Activated CD8-positive, alpha-beta memory T cell treated with anti-CD3 and anti-CD28 coated beads for 24 hours (primary cell): ENCODE results near the gene KLK13.

ENCODE experiments used
- DNase-seq: peaks from one replicate; pipeline ENCODE4 v3.0.0-alpha.2; 2020

The KLK13 gene

DNA sequence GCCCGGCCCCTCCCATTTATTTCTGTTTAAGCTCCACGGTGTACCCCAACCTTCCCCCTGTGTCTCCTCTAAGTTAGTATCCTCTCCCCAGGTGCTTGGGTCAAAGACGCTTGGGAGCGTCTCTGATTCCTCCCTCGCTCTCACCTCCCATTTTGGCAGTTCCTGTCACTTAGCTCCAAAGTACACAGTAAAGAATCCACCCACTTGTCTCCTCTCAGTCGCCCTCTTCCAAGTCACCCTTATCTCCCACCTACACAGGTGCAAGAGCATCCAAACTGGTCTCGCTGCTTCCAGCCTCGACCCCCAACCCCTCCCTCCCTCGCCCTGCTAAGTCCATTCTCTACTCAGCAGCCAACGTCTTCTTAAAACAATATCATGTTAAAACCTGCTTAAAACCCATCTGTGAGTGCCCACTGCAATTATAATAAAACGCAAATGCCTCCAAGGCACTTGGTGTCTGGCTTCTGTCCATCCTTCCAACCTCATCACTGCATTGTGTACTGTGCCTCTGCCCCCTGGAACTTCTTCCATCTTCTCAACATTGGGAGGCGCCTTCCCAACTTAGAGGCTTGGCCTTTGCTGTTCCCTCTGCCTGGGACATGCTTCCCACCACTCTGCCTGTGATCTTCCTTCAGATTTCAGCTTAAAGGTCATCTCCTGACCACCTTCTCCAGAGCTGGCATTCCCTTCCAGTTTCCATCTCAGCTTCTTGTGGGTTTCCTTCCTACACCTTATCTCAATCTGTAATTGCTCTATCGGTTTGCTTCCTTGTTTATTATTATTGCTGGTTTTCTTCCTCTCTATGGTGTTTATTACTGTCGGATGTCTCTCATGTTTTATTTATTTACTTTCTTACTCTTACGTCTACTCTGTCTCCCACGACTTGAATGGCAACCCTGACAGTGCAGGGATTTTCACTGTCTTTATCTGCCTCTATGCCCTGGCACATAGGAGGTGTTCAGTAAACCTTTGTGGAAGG, 27.3 kb upstream of the KLK13 start:
- no peak for DNase-seq

DNA sequence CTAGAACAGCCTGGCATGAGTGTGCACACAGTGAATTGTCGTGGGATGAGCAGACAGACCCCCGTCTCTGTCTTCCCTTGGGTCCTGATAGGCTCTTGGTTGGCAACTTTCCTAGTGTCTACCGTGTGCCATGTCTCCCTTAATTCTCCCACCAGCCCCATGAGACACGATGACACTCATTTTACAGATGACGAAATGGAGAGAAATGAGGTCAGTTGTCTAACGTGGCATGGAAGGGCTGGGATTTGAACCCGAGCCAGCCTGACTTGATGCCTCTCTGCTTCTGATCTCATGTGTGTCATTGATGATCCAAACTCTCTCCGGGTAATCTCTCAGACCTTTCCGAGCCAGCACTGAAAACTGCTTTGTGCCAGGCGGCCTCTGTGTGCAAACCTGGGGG, 26.2 kb upstream of the KLK13 start:
- DNase-seq, result no peak

DNA sequence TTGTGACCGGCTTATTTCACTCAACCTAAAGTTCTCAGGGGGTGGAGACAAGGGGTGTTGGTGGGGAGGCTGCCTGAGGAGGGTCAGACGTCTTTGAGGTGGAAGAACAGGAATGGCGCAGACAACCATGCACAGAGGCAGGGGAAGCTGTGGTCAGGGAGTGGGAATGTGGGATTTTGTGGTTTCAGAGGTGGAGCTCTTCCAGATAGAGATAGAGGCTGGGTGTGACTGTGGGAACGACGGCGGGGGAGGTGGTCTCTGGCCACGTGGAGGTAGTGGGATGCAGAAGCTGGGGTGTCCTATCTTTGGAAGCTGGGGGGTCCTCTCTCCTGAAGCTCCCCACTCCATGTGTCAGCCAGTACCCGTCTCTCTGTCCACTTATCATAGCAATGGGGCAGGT, 25.6 kb upstream of the KLK13 start:
- DNase-seq, result no peak

DNA sequence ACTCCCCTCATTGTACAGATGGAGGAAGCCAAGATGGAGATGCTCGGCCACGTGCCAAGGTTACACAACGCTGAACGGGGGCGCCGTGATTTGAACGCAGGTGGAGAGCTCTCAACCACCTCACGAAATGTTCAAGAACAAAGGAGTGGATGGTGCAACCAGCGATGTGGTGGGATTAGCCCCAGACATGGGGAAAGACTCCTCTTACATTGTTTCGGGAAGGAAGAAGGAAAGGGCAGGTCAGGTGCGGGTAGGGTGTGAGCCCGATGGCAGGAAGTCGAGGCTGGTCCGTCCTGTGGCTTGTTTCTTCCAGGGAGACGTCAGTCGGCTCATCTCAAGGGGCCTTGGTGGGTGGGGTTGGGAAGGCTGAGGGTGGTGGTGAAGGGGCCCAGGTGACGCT, 24.9 kb upstream of the KLK13 start:
- DNase-seq, result no peak

DNA sequence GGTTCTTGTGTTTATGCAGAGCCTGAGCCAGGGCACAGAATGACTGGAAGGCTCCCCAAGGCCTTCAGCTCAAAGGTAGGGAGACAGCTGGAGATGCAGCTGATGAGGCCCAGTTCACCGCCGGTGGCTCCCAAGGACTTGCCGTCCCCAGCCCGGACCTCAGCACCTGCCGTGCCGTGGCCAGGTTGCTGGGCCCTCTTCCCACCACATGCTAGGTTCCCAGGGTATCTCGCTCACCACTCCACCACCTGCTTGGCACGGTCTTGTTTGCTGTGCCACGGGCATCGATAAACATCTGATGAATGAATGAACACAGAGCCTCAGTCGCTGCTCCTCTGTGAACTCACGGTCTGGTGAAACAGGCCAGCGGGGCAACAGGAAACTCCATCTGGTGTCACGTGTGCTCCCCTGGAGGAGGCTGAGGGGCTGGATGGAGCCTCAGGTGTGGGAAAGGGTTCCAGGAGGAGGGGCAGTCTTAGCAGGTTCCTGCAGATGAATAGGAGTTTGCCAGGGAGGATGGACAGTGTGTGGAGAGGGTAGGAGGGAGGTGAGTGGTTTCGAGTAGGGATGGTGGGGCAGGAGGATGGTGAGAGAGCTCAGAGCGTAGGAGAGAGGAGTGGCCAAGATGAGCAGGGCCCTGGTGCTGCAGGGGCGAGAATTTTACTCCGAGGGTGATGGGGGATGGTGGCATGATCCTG, 21.4 kb upstream of the KLK13 start:
- DNase-seq, result no peak

DNA sequence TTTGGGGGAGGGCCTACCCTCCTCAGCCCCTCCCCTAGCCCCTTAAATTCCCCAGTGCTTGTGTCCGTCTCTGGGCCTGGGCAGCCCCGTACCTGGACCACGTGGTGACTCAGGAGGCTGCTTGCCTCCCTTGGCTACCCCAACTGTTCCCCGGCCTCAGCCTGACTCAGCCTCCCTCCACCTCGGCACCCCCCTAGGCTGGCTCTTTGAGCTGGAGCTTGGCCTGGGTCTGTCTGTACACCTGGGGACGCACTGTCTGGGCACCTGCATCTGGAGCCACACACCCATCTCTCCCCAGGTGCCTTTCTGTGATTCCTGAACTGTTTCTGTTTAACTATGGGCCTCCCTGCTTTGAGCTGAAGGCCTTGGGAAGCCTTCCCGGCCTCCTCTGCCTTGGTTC, 19.6 kb upstream of the KLK13 start:
- no peak for DNase-seq

DNA sequence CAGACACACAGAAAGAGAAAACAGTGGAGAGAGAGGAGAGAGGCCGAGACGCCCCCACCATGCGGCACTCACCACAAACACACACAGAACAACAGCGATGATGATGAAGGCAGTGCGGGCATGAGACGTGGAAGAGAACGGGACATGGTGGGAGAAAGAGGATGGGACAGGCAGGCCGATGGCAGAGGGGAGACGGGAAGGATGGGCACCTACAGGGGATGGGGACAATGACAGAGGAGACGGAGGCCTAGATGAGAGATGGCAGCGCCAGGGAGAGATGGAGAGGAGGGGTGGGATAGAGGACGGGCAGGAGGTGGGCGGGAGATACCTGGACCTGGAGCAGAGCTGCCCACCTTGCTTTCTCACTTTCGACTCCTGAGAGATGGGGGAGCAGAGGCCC, 18.9 kb upstream of the KLK13 start:
- no peak for DNase-seq

DNA sequence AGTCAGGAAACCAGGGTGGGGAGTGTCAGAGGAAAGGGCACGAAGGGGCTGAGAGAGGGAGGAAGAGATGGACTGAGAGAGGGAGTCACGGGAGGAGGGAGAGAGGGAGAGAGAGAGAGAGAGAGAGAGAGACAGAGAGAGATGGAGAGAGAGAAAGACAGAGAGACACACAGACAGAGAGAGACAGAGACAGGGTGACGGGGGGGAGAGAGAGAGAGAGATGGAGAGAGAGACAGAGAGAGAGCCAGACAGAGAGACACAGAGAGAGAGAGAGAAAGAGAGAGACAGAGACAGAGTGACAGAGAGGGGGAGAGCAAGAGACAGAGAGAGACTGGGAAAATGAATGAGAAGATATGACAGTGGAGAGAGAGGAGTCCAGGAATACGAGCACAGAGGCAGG, 18.3 kb upstream of the KLK13 start:
- no peak for DNase-seq

DNA sequence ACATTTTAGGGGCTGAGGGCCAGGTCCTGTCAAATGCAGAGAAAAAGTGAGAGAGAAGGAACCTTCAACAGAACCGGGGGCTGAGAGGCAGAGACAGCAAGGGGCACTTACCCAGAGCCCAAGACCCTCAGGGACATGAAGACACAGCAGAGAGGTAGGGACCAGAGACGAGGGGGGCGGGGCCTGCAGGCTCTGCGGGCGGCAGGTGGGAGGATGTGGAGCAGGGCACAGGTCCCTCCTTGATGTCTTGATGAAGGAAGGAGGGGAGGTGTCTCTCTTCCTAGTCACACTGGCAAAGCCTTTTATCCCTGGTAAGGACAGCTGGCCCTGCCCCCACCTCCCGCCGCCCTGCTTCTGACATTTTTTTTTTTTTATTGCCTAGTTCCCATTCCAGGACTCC, 17.7 kb upstream of the KLK13 start, which contains the start of gene KLK14:
TSS of gene KLK14 (minus strand) at position 277 of the 400 bp plus-strand sequence. CDS start at position 4, 273 bp downstream.
- no peak for DNase-seq

DNA sequence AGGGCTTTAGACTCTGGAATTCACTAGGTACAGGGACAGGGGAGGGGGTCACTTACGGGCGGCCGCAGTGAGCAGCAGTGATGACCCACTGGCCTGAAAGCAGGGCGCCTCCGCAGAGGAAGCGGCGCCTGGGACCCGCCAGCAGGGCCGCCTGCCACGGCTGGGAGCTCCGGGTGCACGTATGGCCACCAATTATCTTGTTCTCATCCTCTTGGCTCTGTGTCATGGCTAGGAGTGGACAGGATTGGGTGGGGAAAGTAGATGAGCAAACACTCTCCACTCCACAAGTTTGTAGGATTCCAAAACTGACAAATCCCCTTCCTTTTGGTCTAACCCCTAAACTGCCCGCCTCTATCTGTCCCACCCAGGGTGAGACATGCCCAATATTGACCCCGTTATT, 16.6 kb upstream of the KLK13 start:
- DNase-seq, result no peak

DNA sequence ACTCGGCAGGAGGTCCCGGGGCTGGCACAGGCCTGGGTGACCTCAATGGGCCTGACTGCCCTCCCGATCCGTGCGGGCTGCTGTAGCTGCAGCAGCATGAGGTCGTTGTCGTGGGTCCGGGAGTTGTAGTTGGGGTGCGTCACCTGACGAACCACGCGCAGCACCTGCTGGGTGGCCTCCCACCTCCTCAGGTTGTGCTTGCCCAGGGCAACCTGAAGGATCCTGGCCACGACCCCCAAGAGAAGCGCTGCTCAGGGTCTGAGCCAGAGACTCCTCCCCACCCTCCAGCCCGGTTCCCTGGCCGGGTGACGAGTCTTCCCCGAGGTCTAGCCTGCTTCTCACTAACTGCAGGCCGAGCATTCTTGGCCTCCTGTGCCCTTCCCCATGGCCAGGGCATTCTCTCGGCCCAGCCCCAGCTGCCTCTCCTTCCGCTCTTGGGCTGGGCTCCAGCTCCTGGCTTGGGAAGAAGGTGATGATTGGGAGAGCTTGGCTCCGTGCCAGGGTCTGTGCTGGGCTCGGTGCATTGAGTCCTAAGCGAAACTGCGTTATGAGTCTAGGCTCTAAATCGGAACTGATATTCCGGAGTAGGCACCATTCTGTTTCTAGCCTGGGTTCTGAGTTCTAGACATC, 14.7 kb upstream of the KLK13 start:
- DNase-seq, result no peak

DNA sequence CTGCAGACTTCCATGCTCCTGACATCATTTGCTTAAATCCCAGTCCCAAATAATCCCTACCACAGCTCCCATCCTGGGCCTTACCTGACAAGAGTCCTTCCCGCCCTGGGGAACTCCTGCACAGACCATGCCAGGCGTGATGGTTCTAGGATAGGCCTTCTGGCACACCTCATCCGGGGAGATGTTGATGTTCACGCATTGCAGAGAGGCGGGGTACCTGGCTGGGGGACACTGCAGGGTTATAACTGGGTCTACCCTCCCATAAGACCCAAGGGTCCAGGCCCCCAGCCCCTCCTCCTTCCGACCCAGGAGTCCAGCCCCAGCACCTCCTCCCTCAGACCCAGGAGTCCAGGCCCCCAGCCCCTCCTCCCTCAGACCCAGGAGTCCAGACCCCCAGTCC, 13.8 kb upstream of the KLK13 start:
- no peak for DNase-seq

DNA sequence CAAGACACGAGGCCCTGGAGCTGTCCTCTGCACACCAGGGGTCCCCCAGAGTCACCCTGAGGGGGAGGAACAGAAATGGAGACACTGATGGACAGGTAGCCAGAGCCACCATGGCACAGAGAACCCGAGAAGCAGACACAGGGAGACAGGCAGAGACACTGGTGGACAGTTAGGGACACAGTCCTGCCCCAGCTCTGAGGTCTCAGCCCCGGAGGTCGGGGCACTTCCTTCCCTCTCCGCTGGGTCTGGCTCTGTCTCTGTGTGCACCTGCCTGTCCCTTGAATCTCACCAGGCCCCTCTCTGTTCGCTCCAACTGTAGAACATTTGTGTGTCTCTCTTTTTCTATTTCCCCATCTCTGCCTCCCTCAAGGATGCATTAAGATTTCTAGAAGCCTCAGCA, 13.2 kb upstream of the KLK13 start:
- DNase-seq, result no peak

DNA sequence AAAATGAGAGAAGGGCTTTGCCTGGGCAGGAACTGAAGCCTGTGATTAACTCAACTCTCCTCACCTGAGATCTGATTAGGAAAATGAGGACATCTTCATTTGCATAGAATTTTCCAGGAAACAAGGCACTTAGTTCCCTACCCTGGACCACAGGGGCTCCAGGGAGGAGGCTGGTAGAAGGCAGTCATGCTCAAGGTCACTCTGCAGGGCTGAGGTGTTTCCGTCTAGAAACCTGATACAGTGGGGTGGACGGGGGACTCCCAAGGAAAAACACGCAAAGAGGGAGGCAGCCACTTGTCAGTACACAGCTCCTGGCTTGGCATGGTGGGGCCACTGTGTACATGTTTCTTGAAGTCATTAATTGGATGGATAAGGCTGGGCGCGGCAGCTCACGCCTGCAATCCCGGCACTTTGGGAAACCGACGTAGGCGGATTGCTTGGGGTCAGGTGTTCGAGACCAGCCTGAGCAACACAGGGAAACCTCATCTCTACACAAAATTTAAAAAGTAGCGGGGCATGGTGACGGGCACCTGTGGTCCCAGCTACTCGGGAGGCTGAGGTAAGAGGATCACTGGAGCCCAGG, 11.8 kb upstream of the KLK13 start:
- no peak for DNase-seq

DNA sequence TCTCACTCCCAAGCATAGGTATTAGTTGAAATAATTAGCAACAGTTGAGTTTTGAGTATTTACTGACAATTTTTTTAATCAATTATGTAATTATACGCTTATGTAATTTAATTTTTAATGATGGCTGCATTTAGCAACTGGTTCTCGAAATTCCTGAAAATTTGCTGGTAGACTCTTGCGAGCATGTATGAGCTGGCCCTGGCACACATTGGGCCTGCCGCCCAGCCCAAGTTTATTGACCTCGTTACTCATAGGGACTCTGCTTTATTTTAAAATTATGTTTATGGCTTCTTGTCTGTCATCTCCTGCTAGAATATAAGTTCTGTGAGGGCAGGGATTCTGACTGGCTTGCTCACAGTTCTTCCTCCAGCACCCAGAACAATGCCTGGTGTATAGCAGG, 11.1 kb upstream of the KLK13 start:
- DNase-seq, result no peak

DNA sequence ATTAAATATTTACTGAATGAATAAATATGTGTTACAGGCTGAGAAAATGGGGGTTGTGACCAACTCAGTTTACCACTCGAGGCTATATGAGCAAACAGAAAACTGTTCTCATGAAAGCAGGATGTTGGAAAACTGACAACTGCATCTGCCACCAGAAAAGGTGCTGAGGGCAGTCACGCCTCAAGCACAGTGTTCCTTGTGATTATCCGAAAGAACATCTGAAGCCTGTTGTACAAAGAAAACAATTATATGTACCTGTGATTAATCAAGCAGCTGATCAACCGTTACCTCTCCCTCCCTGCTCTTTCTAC, 6.2 kb upstream of the KLK13 start:
- DNase-seq, result no peak

DNA sequence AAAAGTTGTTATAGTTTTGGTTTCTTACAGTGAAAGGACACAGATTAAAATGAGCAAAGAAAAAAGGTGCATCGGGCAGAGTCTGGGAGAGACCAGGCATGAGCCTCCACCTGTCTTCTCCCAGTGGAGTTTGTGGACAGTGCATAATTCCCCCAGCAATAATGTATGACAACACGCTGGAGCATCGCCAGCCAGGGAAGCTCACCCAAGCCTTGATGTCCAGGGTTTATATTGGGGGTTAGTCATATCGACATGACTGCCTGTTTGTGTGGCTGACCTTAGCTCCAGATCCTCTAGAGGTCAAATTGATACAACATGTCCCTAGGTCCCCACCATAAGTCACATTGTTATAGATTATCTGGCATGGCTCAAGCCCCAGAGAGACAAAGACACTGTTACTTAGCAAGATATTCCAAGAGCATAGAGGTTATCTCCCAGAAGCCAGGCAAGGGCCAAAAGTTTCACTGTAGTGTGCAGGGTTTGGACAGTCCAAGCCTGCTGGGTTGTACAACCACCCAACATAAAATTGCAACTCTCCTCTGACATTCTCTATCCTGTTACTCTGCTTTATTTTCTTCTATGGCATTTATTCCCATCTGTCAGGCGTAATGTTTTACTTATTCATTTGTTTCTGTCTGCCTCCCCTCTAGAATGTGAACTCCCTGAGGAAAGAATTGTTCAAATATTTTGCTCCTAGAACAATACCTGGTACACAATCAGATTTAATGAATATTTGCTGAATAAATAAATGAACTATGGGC, 5.6 kb upstream of the KLK13 start:
- DNase-seq, result no peak

DNA sequence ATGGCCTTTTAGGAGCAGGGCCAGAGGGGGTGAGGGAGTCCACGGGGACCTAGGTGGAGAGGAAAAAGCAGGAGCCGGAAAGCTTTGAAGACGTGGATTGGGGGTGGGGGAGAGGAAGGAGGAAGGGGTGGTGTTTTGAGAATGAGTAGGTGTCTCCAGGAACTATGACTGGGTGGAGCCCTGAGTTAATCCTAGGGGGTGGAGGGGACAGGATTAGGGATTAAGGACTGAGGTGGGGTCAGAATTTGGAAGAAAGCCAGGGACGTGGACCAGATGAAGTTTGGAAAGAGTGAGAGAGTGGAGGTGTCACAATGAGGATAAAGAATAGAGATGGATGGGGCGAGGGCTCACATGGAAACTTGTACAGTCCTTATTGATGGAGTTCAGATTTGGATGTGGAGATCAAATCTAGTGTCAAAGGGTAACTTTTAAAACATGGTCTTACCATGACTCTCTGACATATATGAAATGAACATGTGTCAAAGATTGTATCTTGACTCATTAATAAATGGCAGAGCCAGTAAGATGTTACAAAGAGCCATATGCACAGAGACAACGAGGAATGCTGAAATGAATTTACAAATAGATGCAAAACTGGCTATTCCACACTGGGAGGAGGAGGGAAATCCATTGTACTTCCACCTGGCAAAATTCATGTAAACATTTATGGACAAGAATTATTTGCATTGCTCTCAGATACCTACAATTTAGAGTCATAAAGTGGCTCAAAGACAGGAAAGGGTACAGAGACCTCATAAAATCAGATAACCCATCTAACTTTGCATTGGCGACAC, 1.7 kb upstream of the KLK13 start:
- DNase-seq, result peak; percentile 4

DNA sequence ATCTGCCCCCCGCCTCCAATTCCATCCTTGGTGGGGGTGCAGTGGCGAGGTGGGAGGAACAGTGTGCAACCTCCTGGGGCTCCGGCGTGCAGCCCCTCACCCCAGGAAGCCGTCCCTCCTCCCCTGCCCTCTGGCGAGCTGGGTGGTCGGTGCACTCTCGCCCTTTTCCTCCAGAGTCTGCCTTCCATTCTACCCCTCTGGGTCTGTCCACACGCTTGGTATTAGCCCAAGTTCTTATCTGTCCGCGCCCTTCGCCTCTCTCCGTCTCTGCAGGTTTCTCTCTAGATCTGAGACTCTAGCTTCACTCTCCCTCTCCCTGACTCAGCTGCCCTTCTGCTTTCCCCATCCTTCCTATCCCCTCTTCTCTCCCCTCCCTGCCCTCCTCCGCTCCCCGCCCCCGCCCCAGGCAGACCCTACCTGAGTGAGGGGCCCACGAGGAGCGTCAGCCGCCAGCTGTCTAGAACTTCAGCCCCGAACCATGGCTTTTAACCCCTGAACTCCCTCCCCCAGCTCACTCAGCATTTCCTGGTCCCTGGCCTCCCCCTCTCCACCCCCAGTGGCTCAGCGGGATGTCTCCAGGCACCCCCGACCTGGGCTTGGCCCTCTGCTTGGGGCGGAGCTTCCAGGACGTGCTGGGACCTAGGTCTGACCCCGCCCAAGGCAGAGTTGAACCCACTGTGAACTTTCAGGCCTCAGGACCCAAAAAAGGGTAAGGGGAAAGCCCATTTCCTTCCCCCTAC, 499 bp upstream of the KLK13 start:
- DNase-seq, result no peak

DNA sequence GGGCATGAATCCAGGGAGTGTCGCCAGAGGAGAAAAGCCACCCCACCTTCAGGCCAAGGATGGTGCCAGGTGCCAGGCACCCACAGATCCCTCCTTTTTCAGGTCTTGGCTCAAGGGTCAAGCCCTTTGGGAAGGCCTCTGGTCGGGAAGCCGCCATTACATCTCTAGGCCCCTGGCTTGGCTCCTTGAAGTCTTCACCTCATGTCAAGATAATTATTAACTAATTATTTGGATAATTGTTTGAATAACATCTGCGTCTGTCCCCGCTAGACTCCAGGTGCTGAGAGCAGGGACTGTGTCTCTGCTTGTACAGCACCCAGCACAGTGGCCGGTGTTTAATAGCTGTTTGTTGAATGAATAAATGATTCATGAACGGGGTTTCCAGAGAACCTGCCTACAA, 1.2 kb downstream of the KLK13 start:
- no peak for DNase-seq

DNA sequence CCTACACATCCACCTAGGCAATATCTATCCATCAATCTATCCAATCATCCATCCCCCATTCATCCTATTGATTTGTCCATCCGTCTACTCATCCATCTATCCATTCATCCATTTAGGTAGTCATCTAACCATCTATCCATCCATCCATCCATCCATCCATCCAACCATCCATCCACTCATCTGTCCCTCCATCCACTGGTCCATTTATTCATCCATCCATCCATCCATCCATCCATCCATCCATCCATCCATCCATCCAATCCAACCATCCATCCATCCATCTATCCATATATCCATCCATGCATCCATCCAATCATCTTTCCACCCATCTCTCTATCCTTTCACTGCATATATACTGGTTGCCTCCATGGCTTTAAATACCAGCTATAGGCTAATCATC, 3.9 kb downstream of the KLK13 start:
- DNase-seq, result no peak
